ENCODE measurements around the gene JMJD1C.

JMJD1C gene

GRCh38 chr10:63505562-63505961 lies 39.8 kb upstream of the JMJD1C start:
- TF ChIP-seq EZH2phosphoT487 (IDR thresholded peaks at IDR 0.05; ENCODE audit: borderline replicate concordance, low read length): no peak
- TF ChIP-seq, protein P1, sequence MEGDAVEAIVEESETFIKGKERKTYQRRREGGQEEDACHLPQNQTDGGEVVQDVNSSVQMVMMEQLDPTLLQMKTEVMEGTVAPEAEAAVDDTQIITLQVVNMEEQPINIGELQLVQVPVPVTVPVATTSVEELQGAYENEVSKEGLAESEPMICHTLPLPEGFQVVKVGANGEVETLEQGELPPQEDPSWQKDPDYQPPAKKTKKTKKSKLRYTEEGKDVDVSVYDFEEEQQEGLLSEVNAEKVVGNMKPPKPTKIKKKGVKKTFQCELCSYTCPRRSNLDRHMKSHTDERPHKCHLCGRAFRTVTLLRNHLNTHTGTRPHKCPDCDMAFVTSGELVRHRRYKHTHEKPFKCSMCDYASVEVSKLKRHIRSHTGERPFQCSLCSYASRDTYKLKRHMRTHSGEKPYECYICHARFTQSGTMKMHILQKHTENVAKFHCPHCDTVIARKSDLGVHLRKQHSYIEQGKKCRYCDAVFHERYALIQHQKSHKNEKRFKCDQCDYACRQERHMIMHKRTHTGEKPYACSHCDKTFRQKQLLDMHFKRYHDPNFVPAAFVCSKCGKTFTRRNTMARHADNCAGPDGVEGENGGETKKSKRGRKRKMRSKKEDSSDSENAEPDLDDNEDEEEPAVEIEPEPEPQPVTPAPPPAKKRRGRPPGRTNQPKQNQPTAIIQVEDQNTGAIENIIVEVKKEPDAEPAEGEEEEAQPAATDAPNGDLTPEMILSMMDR (IDR thresholded peaks at IDR 0.05; ENCODE audit: low read depth, low read length, poor library complexity, severe bottlenecking): no peak
- peaks cover 8% of the 10 kb centered on the region; the same call in 1 of the 2 replicates for H4K20me1 ChIP-seq (ENCODE audit: control insufficient read depth, insufficient read depth, low read depth, low read length)
- H3K4me3 ChIP-seq (ENCODE audit: low read length): no peak overlapping the region
- H3K36me3 ChIP-seq (ENCODE audit: control insufficient read depth, low read length): no peaks in the 10 kb centered on the region
- H3K9me2 ChIP-seq (replicated peaks; ENCODE audit: control insufficient read depth, low read length): no peaks in the 10 kb centered on the region
- no peak overlapping the region for H3K27ac ChIP-seq (ENCODE audit: low read depth, low read length)
- H3K27me3 ChIP-seq (ENCODE audit: control insufficient read depth, low read length): no peaks in the 10 kb centered on the region
- H3K79me2 ChIP-seq (ENCODE audit: control insufficient read depth, low read length): peaks cover 65% of the 10 kb centered on the region
- no peak overlapping the region for H3K4me2 ChIP-seq (ENCODE audit: low read length)
- H3K9me3 ChIP-seq (ENCODE audit: control insufficient read depth, insufficient read depth, low read length): no peaks in the 10 kb centered on the region
- H3F3A ChIP-seq (ENCODE audit: control insufficient read depth, insufficient read depth): no peaks in the 10 kb centered on the region
- no peaks in the 10 kb centered on the region for H3K4me1 ChIP-seq (ENCODE audit: control insufficient read depth, low read length)

- H3K36me3 ChIP-seq (ENCODE audit: control insufficient read depth, low read length): no peaks in the 10 kb centered on the region
- peaks cover 67% of the 10 kb centered on the region for H3K79me2 ChIP-seq (ENCODE audit: control insufficient read depth, low read length)
- no peaks in the 10 kb centered on the region for H3F3A ChIP-seq (ENCODE audit: control insufficient read depth, insufficient read depth)
- H4K20me1 ChIP-seq (ENCODE audit: control insufficient read depth, insufficient read depth, low read depth, low read length): peaks cover 8% of the 10 kb centered on the region; the same call in 1 of the 2 replicates
- H3K27ac ChIP-seq (ENCODE audit: low read depth, low read length): no peak overlapping the region
- H3K27me3 ChIP-seq (ENCODE audit: control insufficient read depth, low read length): no peaks in the 10 kb centered on the region
- TF ChIP-seq, protein P1 (IDR thresholded peaks at IDR 0.05; ENCODE audit: low read depth, low read length, poor library complexity, severe bottlenecking): no peak
- no peak for TF ChIP-seq EZH2phosphoT487 (IDR thresholded peaks at IDR 0.05; ENCODE audit: borderline replicate concordance, low read length)
- H3K9me2 ChIP-seq (replicated peaks; ENCODE audit: control insufficient read depth, low read length): no peaks in the 10 kb centered on the region
- H3K9me3 ChIP-seq (ENCODE audit: control insufficient read depth, insufficient read depth, low read length): no peaks in the 10 kb centered on the region
- no peaks in the 10 kb centered on the region for H3K4me1 ChIP-seq (ENCODE audit: control insufficient read depth, low read length)
- no peak overlapping the region for H3K4me2 ChIP-seq (ENCODE audit: low read length)
- H3K4me3 ChIP-seq (ENCODE audit: low read length): no peak overlapping the region
These were observed 38.5 kb upstream of the JMJD1C start for GRCh38 chr10:63504145-63504881.

GRCh38 chr10:63503395-63503794 lies 37.6 kb upstream of the JMJD1C start:
- Histone ChIP-seq H3F3A (ENCODE audit: control insufficient read depth, insufficient read depth) (no peaks in the 10 kb centered on the region), H3K79me2 (ENCODE audit: control insufficient read depth, low read length) (peaks cover 71% of the 10 kb centered on the region), H3K4me1 (ENCODE audit: control insufficient read depth, low read length) (no peaks in the 10 kb centered on the region), H3K9me2 (replicated peaks; ENCODE audit: control insufficient read depth, low read length) (no peaks in the 10 kb centered on the region), H4K20me1 (ENCODE audit: control insufficient read depth, insufficient read depth, low read depth, low read length) (peaks cover 8% of the 10 kb centered on the region; the same call in 1 of the 2 replicates), H3K4me3 (ENCODE audit: low read length) (no peak overlapping the region), H3K9me3 (ENCODE audit: control insufficient read depth, insufficient read depth, low read length) (no peaks in the 10 kb centered on the region), H3K27me3 (ENCODE audit: control insufficient read depth, low read length) (no peaks in the 10 kb centered on the region), H3K4me2 (ENCODE audit: low read length) (no peak overlapping the region), H3K36me3 (ENCODE audit: control insufficient read depth, low read length) (no peaks in the 10 kb centered on the region), H3K27ac (ENCODE audit: low read depth, low read length) (no peak overlapping the region)
- TF ChIP-seq, protein P1 (IDR thresholded peaks at IDR 0.05; ENCODE audit: low read depth, low read length, poor library complexity, severe bottlenecking): no peak
- no peak for TF ChIP-seq EZH2phosphoT487 (IDR thresholded peaks at IDR 0.05; ENCODE audit: borderline replicate concordance, low read length)
